Thymus (tissue), 11 donors: Measurements from ENCODE around the gene AAK1. TPM values are rescaled to one million over a fixed set of nuclear protein-coding genes. Genes with fewer than 3 reads are reported as not detected.
"Not testable (repeated sequence)": the region's sequence is repeated elsewhere in the genome, so short reads cannot be mapped to it uniquely, and the experiment has no call there.

ENCODE experiments used
- DNase-seq, 9 donors: peaks; one replicate each; pipeline ENCODE4 v3.0.0-alpha.2; 2013; ENCODE audit warnings: low spot score in 9 of 9, low read depth in 6 of 9, missing footprints in 1 of 9
- H3K27ac ChIP-seq, 2 donors: one replicate each; pipeline ENCODE4 v1.5.1; 2013; ENCODE audit warnings: control low read depth in 1 of 2, low read depth in 1 of 2, low read length in 1 of 2, mild to moderate bottlenecking in 1 of 2, moderate library complexity in 1 of 2
- H3K27me3 ChIP-seq, 2 donors: one replicate each; pipeline ENCODE4 v1.5.1; 2013; ENCODE audit warnings: low read length in 1 of 2; ENCODE audit not compliant: control insufficient read depth in 2 of 2, insufficient read depth in 1 of 2
- H3K36me3 ChIP-seq, 2 donors: one replicate each; pipeline ENCODE4 v1.5.1; 2013; ENCODE audit warnings: low read length in 1 of 2, mild to moderate bottlenecking in 1 of 2, moderate library complexity in 1 of 2; ENCODE audit not compliant: control insufficient read depth in 2 of 2, insufficient read depth in 2 of 2
- H3K4me1 ChIP-seq, 2 donors: one replicate each; pipeline ENCODE4 v1.5.1; 2013; ENCODE audit warnings: low read length in 2 of 2; ENCODE audit not compliant: control insufficient read depth in 2 of 2, insufficient read depth in 2 of 2
- H3K4me3 ChIP-seq, 2 donors: one replicate each; pipeline ENCODE4 v1.5.1; 2013; ENCODE audit warnings: low read length in 2 of 2, control low read depth in 1 of 2, mild to moderate bottlenecking in 1 of 2
- H3K9me3 ChIP-seq, 2 donors: one replicate each; pipeline ENCODE4 v1.5.1; 2013; ENCODE audit warnings: low read length in 1 of 2, mild to moderate bottlenecking in 1 of 2; ENCODE audit not compliant: control insufficient read depth in 2 of 2, insufficient read depth in 1 of 2
- WGBS: extraction: QIAGEN DNeasy Blood & Tissue Kit; methylation state at CpG from one replicate; pipeline ENCODE4 v1.1.7; 2013; 5-methylcytosine and 5-hydroxymethylcytosine counted together
- polyA plus RNA-seq: library from polyadenylated mRNA; stranded (reverse); fragments of 200-250 nt; gene quantifications from one replicate; pipeline ENCODE4 v1.2.3, GENCODE V29; 2013
- total RNA-seq: library from RNA; stranded (reverse); fragments of 120-200 nt; gene quantifications from one replicate; pipeline ENCODE4 v1.2.4, GENCODE V29; 2013
- donor health status: healthy.

Gene AAK1
- total and polyA plus RNA-seq, 2 donors, result 17.4 to 26.6 TPM

DNA sequence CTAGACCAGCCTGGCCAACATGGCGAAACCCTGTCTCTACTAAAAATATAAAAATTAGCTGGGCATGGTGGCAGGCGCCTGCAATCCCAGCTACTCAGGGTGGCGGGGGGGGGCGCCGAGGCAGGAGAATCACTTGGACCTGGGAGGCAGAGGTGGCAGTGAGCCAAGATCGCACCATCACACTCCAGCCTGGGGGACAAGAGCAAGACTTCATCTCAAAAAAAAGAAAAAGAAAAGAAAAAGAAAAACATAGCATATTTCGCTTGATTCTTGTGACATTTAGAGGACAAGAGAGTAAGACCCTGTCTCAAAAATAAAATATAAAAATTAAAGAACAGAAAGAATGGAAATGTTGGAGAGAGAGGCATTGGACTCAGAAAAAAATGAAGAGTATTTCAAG lies 224.4 kb downstream of the AAK1 start:
- H3K4me1 ChIP-seq, DNase-seq, H3K9me3 ChIP-seq, H3K4me3 ChIP-seq, H3K27ac ChIP-seq, H3K27me3 ChIP-seq: not testable (repeated sequence)
- peaks cover 3 to 15% of the 10 kb centered on the region in 2 donors for H3K36me3 ChIP-seq
- WGBS, result 92% methylated on average over 7 of the region's 7 CpGs

DNA sequence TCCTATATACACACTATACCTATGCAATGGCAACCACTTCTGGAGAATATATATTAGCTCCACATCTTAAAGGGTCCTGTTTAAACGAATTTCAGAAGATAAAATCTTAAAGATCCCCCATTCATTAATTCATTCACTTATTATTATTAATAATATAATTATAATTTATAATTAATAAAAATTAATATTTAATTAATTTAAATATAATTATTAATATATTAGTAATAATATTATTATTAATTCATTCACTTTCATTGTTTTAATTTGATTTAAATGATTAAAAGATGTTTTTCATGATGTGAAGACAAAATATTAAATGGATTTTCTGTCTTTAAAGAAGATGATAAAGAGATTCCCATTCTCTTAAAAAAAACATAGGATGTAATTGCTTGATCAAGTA lies 227.4 kb downstream of the AAK1 start:
- 99% methylated on average over 1 of the region's 1 CpG for WGBS
- no peaks in the 10 kb centered on the region for H3K27me3 ChIP-seq
- no peaks in the 10 kb centered on the region for H3K4me1 ChIP-seq
- DNase-seq, result no peak
- H3K9me3 ChIP-seq, result no peaks in the 10 kb centered on the region
- H3K27ac ChIP-seq, result no peak overlapping the region
- no peak overlapping the region for H3K4me3 ChIP-seq
- H3K36me3 ChIP-seq, result peaks cover 0 to 16% of the 10 kb centered on the region in 2 donors

Other genes with a start within 250 kb of the AAK1 start
- 42.8 TPM for gene NFU1, start 206.3 kb downstream of the AAK1 start, total RNA-seq
- gene NFU1, start 206.3 kb downstream of the AAK1 start, polyA plus RNA-seq, result 77.2 TPM
- 23.3 TPM for gene ANXA4, start 98.4 kb upstream of the AAK1 start, total RNA-seq
- gene ANXA4, start 98.4 kb upstream of the AAK1 start, polyA plus RNA-seq, result 45.3 TPM
- 14.1 TPM for gene GMCL1, start 185.9 kb upstream of the AAK1 start, total RNA-seq
- gene GMCL1, start 185.9 kb upstream of the AAK1 start, polyA plus RNA-seq, result 19.8 TPM